NK-92 (cell line): ENCODE measurements around the gene NELL1.

ENCODE experiments used
- DNase-seq: peaks from one replicate; lab custom pipeline; 2025; ENCODE audit not compliant: unreplicated experiment; lab: John Stamatoyannopoulos, UW

NELL1 gene

DNA sequence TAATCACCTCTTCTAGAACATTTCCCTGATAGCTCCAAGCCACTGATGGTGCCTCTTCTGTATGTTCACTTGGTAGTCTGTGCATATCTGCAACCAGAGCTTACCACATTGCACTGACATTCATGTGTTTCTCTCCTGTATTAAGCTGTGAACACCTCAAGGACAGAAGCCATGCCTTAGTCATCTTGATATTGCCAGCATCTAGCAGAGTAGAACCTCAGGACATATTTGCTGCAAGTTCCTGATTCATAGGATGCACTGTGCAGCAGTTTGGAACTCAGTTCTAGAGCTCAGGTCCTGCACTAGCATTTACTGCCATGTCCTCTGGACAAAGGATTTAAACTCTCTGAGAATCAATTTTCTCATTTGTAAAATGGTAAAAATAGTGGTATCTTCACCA lies 801.1 kb downstream of the NELL1 start:
- no peak for DNase-seq

DNA sequence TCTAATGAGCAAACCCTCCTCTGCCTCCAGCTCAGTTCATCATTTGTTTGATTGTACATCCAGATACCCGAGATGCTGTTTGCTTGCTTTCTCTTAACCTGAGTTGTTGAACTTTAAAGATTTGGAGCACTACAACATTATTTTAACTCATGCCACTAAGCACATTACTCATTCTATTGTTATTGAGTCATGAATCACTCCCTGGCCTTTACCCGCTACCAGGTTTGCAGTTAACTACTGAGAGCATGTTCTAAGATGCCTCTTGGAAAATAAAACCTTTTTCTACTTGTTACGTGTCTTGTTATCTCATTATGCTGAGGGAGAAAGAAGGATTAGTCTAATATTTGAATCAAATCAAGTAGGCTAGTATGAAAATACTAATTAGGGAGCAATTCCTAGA lies 802.9 kb downstream of the NELL1 start:
- no peak for DNase-seq

DNA sequence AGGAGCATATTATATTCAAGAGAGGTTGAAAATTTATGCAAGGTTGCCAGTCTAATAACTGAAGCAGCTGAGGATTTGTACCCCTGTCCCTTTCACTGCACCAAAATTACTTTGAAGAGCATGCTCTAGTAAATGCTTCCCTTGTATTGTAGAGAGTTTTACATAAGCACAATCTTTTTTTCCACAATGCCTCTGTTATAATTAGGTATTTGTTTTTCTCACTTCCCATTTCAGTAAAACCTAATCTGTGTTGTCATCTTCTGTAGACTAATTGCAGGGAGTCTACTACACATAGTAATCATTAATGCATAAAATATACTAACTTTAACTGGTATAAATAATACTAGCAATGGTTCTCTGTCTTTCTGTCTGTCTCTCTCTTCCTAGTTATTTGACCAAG lies 805.1 kb downstream of the NELL1 start:
- DNase-seq: no peak

DNA sequence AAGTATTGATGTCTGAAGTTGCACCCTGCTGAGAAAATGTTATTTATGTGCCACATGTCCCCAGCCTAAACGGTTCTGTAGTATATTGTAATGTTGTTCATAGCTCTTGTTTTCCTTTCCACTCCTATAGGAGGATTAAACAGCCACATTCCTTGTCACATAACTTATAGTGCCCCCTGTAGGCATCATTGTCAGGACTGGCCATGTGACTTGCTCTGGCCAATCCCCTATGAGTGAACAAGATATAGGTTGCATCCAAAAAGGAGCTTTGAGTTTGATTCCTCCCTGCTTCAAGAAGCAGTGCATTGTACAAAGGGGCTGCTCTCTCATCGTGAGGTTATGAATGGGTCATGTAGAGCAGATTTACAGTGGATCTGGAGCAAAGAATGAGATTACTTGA lies 805.9 kb downstream of the NELL1 start:
- no peak for DNase-seq

DNA sequence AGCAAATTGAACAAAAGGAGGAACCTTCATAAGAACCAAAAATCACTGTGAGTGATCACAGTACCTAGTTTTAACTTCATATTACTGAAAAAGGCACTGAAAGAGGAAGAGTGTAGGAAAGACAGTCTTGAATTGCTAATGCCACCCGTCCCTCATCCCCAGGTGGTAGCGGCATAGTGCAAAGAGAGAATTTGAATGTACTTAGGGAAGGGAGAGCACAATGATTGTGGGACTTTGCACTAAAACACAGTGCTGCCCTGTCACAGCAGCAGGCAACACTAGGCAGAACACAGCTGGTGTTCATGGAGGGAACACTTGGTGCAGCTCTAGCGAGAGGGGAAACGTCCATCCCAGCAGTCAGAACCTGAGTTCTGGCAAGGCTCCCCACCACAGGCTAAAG lies 807.2 kb downstream of the NELL1 start:
- DNase-seq: no peak

DNA sequence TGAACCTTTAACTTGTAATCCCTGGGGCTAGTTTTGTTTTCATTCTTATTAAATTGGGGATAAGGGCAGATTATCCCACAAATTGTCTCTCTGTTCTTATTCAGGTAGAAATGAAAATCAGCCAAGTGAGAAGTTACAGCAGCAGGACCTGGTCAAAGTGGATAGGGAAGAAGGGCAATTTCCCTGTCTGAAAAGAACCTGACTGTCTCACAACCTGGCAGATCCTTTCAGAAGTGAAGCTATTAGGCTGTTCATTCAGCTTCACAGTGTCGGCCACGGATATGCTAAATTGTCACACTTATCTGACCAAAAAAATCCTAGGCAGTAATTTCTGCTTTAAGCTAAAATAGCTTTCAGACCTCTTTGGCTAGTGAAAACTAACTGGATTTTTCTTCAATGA lies 810.9 kb downstream of the NELL1 start:
- DNase-seq: no peak

DNA sequence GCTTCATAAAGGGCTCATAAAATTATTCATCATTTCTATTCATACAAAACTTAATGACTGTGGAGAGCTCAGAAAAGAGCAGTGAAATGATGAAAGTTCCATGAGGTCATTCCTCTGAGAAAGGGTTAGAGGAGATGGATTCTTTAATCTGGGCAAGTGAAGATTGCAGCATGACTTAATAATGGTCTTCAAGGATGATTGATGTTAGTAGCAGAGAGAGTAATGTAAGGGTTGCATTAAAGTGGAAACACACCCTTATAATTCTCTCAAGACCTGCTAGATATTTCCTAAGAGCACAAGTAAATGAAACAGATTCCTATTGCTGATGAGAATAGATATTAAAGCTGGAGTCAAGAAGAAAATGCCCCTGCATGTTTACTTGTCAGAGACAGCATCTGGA lies 811.9 kb downstream of the NELL1 start:
- DNase-seq: no peak

DNA sequence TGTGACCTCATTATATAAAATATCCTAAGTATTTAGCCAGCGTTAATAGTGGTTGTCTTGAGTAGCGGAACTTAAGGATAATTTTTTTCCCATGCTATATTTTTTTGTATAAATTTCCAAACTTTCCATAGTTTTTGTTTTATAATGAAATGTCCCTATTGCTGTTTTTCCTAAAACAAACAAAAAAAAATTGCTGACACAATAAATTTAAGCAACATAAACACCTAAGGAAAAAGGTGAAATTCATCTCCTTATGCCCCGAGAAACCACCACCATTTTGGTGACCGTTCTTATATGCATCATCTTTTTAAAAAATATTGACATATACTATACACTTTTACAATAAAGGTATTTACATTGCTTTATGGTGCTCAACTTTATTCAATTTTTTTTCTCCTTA lies 814.7 kb downstream of the NELL1 start:
- no peak for DNase-seq

DNA sequence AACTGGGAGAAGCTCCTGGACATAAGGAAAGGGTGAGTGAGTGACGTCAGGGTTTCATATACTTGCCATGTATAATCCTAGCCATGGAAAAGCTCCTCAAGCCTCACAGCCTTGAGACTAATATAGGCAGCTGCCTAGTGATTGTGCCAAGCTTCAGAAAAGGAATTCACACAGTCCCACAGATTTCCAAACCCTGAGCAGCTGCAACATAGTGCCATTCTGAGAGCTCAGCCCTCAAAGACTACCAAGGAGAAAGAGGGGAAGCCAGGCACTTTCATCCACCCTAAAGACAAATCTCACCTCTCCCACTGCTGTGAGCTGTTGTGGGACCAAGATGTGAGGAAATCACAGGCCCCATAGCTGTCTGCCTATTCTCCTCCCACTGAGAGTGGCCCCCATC lies 815.6 kb downstream of the NELL1 start:
- DNase-seq: no peak

DNA sequence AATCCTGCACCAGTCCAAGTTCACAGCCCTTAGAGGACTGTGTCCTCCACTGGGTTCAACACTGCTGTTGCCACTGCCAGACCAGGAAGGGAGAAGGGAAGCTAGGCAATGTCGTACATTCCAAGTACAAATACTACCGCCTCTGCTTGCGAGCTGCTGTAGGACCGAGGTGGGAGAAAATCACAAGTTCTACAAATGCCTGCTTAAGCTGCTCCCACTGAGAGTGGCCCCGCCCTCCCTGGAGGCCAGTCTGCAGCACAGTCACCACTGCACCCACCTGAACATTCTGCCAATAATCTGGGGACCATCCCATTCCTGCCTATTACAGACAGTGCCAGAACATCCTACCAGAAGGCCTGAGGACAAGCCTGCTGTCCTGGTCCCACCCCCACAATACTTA lies 816.0 kb downstream of the NELL1 start:
- no peak for DNase-seq

DNA sequence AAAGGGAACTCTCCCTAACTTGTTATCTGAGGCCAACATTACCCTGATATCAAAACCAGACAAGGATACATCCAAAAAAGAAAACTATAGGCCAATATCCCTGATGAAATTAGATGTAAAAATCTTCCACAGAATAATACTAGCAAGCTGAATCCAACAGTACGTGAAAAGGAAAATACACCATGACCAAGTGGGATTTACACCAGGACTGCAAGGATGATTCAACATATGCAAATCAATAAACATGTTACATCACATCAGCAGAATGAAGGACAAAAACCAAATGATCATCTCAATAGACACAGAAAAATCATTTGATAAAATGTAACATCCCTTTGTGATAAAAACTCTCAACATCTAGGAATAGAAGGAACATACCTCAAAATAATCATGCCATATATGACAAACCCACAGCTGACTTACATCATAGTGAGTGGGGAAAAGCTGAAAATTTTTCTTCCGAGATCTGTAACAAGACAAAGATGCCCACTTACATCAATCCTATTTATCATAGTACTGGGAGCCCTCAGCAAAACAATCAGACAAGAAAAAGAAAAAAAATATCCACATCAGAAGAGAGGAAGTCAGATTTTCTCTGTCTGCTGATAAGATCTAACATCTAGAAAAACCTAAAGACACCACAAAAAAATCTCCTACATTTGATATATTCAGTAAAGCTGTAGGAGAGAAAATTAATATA lies 820.2 kb downstream of the NELL1 start:
- DNase-seq: no peak

DNA sequence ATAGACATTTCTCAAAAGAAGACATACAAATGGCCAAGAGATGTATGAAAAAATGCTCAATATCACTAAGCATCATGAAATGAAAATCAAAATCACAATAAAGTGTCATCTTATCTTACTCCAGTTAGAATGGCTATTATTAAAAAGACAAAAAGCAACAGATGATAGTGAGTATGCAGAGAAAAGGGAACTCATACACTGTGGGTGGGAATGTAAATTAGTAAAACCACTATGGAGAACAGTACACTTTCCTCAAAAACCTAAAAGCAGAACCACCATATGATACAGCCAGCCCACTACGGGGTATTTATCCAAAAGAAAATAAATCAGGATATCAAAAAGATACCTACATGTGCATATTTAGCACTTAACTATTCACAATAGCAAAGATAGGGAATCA lies 823.5 kb downstream of the NELL1 start:
- no peak for DNase-seq

DNA sequence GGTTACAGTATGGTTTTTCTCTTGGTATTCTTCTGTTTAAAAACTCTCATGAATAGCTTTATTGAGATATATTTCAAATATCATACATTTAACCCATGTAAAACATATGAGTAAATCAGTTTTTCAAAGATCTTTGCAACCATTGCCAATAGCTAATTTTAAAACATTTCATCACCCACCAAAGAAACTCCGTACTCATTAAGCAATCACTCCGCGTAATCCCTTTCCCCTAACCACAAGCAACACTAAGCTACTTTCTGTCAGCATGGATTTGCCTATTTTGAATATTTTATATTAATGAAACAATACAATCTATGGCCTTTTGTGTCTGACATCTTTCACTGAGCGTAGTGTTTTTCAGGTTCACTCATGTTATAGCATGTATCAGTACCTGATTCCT lies 825.6 kb downstream of the NELL1 start:
- DNase-seq: no peak

DNA sequence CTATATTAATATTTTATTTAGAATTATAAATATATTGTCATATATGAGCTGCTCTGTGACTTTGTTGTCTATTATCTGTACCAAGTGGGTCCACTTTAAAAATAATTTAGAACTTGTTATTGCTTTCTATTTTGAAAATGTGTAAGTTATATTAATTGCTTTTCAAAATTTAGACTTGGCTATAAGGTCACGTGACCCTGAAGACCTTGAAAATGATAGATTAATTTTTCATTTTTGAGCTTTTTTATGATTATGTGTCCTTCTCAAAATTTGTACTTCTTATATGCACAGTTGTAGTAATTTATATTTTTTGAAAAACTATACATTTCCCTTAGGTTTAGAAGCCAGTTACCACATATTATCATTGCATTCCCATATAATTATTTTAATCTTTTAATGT lies 826.5 kb downstream of the NELL1 start:
- DNase-seq: no peak

DNA sequence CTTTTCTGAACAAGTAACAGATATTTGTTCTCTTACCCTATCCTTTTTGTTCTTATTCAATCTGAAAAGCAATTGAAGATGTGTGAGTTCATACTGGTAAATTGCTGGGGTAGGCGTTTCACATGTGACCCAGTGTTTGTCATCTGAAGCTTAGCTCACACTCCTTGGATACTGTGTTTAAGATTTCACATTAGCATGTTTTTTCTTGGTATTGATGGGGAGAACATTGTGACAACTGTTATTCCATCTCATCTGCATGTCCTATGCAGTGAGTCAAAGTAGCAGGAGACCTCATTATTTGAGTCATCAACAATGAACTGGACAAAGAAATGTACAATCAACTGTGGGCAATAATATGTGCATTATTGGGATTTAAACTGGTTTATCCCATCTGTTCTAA lies 831.9 kb downstream of the NELL1 start:
- DNase-seq: no peak

DNA sequence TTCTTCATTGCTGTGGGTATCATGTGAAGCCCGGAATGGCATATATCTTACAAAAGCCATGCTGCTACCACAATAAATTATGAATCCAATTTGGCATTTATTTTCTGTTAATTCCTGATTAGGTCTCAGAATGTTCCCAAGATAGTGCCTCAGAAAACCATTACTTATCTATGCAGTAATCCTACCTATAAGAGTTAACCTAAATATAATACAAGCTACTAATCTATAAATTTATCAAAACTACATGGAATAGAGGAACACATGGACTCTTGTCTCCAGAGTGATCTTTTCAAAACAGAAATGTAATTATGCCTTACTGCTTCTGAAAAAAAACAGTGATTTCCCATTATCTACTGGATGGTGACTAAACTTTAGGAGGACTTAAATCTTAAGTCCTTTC lies 835.7 kb downstream of the NELL1 start:
- DNase-seq: no peak

DNA sequence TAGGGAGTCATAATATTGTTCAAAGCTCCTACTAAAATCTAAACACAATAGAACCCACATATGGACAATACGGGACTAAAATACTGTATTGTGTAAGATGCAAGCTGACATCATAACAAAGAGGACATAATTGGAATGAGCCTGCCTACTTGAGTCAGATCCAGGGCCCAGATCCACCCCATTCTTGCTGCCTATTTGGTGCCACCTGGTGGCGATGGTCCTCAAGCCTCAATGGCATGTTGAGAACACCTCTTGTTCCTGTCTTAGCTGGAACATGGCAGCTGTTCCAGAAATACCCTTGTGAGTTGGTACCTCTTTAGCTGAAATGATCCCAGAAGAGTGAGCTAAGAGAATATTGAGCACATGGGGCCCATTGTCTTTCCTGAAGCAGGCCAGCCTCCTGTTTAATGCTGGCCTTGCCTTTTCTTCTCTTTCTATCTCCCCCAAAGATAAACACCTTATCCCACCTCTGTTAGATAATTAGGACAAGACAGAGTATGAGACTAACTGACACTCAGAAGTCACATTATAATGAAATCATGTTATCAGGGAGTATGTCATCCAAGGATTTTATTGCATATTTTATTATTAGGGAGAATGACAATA lies 842.6 kb downstream of the NELL1 start:
- no peak for DNase-seq

DNA sequence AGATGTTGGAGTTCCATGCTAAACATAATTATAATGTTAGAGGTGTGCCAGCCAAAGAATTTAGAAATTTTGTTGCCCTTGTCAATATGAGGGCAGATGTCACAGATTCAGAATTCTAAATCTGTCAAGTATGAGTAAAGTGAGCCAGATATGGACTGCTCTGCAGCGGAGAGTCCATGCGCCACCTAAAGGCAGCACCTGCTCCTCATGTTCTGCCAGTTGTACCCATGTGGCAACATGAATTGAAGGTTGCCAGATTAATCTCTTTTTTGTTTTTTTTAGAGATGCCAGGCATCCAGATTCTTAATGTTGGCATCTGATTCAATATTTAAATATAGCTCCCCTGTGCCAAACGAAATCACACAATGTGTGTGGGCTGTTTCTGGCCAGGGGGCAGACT lies 844.9 kb downstream of the NELL1 start:
- DNase-seq: no peak

DNA sequence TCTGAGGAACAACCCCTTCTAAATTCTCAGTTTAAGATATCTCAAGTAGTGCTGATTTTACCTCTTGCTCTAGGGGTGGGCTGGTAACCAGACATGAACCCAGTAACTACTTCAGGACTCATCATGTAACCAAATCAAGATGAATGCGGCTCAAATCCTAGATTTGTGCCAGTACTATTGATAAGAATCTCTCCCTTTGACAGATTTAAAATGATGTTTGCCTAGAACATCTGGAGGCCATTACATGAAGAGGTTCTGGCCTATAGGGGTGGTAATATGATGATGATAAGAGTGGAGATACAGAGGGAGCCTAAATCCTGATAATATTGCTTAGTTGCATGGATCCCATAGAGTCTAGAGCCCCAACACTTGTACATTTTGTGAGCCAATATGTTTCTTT lies 850.9 kb downstream of the NELL1 start:
- DNase-seq: no peak

DNA sequence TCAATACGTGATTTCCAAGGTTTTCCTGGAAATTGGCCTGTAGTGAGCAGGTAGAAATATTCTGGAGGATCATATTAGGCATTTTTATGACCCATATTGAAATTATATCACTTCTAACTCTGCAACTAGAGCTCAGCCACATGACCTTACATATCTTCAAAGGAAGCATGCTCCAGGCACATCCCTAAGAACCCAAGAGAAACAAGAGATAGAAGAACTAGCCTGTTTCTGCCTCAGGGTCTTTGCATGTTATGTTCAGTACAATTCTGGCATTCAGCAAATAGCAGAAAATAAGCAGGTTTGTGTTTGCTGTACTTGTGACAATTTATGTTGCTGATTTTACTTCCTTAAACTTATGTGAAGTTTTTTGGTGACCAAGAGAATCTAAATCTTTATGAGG lies 859.8 kb downstream of the NELL1 start:
- DNase-seq: no peak

DNA sequence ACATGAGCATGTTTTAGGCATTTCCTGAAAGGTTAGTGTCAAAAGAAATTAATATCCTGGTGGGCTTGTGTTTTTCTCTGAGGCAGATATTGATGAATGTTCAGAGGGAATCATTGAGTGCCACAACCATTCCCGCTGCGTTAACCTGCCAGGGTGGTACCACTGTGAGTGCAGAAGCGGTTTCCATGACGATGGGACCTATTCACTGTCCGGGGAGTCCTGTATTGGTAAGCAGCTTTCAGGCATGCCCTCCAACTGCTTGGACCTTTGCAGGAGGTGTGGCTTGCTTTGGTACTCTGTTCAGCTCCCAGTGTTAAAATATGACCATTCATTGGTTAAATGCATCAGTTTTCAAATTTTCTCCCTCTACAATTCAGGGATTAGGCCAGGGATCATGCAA lies 864.9 kb downstream of the NELL1 start:
- no peak for DNase-seq

DNA sequence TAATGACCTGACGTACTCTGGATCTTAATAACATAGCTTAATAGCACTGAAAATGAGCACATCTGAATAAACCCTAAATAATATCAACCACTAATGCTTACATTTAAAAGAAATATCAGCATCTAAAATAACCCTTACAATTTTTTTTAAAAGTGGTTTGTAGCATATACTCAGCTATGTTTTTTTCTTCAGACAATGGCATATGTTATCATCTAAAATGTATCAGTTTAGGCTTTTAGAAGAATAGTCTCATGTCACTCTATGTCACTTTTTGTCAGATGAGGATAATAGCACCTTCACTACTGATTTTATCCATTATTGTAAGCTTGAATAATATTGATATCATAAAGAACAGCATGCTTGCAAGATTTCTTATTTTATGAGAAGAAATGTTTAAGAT lies 868.6 kb downstream of the NELL1 start:
- no peak for DNase-seq

DNA sequence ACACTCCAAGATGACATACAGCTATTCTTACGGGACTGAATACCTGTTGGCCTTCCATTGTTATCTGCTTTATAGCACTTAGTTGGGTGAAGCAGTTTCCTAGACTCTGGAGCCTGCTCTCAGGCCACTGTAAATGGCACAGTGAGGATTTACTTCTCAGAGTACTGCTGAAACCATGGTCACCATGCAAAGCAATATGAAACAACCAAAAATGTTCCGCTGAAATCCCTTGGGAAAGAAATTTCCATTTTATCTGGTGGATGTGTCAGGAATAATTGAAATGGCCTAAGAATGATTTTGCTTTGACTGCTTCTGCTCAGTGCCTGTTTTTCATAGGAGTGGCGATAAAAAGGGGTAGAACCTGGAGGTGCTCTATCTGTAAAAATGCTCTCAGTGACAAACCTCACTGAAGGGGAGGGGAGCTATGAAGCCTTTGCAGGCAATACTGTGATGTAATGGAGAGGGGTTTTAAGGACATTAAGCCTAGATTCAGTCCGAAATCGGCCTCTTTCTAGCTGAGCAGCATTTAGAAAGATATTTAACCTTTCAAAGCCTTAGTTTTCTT lies 871.9 kb downstream of the NELL1 start:
- no peak for DNase-seq
